KOPT-K1 (cell line): Measurements from ENCODE around the gene SCAMP4.

Source experiments
- H3K27ac ChIP-seq: fragments of 200-600 bp; sonication (generic); 2 replicates; pipeline ENCODE4 v1.5.1; 2016; ENCODE audit warnings: antibody characterized with exemption, mild to moderate bottlenecking, low read depth, low read length; ENCODE audit not compliant: poor library complexity, severe bottlenecking
- H3K36me3 ChIP-seq: fragments of 200-600 bp; sonication (generic); 2 replicates; pipeline ENCODE4 v1.5.1; 2017; ENCODE audit warnings: antibody characterized with exemption, mild to moderate bottlenecking, low read length, moderate library complexity; ENCODE audit not compliant: insufficient read depth
- H3K9me3 ChIP-seq: fragments of 200-600 bp; sonication (generic); 2 replicates; pipeline ENCODE4 v1.5.1; 2017; ENCODE audit warnings: antibody characterized with exemption, low read length, mild to moderate bottlenecking; ENCODE audit not compliant: insufficient read depth, poor library complexity, severe bottlenecking

The SCAMP4 gene

GRCh38 chr19:1957562-1958248, 52.5 kb downstream of the SCAMP4 start:
- H3K27ac ChIP-seq, result no peak overlapping the region
- H3K36me3 ChIP-seq, result peaks cover 27% of the 10 kb centered on the region
- no peaks in the 10 kb centered on the region for H3K9me3 ChIP-seq

GRCh38 chr19:1959928-1960589, 54.9 kb downstream of the SCAMP4 start:
- no peaks in the 10 kb centered on the region for H3K9me3 ChIP-seq
- no peak overlapping the region for H3K27ac ChIP-seq
- peaks cover 26% of the 10 kb centered on the region for H3K36me3 ChIP-seq

- no peak overlapping the region for H3K27ac ChIP-seq
- H3K36me3 ChIP-seq, result peaks cover 26% of the 10 kb centered on the region
- no peaks in the 10 kb centered on the region for H3K9me3 ChIP-seq
These were observed 56.0 kb downstream of the SCAMP4 start for GRCh38 chr19:1961000-1961883.

GRCh38 chr19:1962674-1963073, 57.5 kb downstream of the SCAMP4 start:
- no peaks in the 10 kb centered on the region for H3K9me3 ChIP-seq
- no peak overlapping the region for H3K27ac ChIP-seq
- H3K36me3 ChIP-seq, result peaks cover 26% of the 10 kb centered on the region

DNA sequence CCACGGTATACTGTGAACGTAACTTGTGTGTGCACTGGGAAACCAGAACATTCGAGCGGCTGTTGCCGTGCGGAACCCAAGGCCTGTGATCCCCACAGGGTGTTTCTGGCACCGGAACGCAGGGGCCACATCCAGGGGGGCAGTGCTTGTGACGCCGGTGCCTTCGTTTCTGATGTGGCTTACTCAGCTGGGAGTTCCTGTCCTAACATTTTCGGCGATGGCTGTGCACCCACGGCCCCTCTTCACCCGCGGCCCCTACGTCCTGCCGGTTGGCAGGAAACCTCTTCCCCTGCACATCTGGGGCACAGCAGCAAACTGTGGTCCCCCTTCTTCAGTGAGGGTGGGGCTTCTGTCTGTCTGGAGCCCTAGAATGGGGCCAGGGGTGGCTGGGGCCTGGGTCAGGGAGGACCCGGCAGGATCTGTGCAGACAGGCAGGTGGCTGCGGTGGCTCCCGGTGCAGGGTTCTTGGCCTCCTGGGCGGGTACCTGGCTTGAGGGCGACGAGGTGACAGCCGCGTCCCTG, 61.9 kb downstream of the SCAMP4 start:
- Histone ChIP-seq H3K27ac (peak overlapping the region; percentile 63), H3K36me3 (peaks cover 41% of the 10 kb centered on the region), H3K9me3 (no peaks in the 10 kb centered on the region)

DNA sequence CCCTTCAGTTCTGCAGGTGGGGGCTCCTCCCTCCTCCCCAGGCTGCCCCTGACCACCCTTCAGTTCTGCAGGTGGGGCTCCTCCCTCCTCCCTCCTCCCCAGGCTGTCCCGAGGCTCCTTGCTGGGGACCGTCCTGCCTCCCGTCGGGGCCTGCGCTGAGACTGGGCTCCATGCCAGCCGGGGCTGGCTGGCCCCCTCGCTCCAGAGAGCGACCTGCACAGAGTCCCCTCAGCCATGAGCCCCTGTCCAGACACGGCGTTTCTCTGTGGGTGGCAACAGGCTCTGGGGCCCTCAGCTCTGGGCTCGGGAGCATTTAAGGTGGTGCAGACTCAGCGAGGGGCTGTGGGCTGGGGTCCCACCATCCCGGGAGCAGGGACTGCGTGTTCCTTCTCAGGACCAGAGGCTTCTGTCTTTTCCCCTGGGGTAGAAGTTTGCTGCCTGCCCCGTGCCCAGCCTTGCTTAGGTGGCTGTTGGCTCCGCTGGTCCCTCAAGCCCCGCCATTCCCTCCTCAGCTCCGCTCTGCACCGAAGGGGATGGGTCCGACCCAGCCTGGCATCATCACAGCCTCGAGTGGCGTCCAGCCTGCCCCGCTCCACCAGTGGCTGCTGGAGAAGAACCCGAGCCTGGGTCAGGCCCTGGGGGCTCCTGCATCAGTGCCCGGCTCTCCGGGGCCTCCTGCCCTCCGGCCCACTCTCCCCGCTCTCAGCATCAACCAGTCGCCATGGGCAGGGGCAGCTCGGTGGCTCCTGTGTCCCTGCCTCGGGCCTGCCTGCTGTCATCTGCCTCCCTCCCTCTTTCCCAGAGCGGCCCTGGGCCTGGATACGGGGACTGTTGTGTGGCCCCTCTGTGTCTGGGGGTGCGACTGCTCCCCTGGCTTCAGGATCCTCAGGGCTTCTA, 63.3 kb downstream of the SCAMP4 start:
- Histone ChIP-seq H3K36me3 (peaks cover 41% of the 10 kb centered on the region), H3K9me3 (no peaks in the 10 kb centered on the region), H3K27ac (no peak overlapping the region)

DNA sequence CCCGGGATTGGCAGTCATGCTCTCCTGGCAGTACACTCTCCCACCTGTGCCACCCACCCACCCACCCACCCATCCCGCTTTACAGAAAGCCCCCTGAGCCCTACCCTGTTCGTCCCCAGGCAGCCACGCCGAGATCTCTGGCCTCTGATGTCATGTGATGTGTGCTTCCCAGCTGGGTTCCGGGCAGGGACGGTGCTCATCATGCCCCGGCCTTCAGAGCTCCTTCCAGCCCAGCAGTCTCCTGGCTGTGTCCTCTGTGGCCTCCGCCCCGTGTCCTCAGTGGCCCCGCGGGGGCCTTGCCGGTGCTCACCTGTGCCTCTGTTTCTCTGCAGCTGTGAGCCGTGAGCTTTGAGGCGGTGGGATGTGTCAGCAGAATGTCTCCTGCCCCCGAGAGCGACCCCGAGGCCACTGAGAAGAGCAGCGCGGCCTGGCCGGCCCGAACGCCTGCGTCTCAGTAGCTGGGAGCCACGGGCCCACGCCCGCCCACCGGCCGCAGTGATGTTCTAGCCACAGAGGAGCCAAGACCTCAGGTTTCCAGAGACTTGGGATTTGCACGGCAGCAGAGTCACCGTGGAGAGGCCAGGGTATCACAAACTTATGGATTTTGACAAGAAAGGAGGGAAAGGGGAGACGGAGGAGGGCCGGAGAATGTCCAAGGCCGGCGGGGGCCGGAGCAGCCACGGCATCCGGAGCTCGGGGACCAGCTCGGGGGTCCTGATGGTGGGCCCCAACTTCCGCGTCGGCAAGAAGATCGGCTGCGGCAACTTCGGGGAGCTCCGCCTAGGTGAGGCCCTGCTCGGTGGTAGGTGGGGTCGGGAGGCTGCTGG, 64.2 kb downstream of the SCAMP4 start:
- Histone ChIP-seq H3K9me3 (no peaks in the 10 kb centered on the region), H3K27ac (no peak overlapping the region), H3K36me3 (peaks cover 41% of the 10 kb centered on the region)

DNA sequence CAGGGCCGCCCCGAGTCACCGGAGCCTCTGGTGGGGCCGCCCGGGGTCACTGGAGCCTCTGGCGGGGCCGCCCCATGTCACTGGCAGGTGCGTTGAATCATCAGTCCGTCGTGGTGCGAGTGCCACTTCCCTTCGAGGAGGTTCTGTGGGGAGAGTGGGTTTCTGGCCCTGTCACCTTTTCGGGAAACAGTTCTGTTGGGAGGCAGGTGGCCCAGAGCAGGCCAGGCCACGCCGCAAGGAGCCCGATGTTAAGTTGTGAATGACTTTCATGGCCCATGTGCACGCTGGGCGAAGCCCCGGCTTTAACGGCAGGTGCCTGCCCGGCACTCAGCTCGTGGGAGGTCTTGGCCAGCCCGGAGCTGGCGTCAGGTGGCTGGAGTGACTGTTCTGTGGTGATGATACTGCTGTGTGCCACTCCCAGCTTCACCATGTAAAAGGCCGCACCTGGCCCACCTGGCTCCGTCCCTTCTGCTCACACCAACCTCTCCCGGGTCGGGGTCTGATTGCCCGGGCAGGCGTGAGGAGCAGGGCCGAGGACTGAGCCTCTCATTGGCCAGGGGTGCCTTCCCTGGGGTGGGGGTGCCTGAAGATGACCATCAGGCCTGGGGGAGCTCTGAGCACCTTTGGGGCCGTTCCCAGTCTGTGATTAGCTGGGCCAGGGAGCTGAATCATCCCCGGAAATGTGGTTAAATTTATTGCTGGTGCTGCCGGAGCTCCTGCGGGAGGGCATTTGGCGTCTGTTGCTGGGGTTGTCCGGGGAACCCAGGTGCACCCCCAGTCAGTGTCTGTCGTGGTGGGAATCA, 65.0 kb downstream of the SCAMP4 start:
- peaks cover 46% of the 10 kb centered on the region for H3K36me3 ChIP-seq
- H3K27ac ChIP-seq, result no peak overlapping the region

GRCh38 chr19:1970806-1971502, 65.8 kb downstream of the SCAMP4 start:
- Histone ChIP-seq H3K9me3 (no peaks in the 10 kb centered on the region), H3K36me3 (peaks cover 54% of the 10 kb centered on the region), H3K27ac (no peak overlapping the region)

More for the DNA sequence above, 65.0 kb downstream of the SCAMP4 start:
- H3K9me3 ChIP-seq, result no peaks in the 10 kb centered on the region

DNA sequence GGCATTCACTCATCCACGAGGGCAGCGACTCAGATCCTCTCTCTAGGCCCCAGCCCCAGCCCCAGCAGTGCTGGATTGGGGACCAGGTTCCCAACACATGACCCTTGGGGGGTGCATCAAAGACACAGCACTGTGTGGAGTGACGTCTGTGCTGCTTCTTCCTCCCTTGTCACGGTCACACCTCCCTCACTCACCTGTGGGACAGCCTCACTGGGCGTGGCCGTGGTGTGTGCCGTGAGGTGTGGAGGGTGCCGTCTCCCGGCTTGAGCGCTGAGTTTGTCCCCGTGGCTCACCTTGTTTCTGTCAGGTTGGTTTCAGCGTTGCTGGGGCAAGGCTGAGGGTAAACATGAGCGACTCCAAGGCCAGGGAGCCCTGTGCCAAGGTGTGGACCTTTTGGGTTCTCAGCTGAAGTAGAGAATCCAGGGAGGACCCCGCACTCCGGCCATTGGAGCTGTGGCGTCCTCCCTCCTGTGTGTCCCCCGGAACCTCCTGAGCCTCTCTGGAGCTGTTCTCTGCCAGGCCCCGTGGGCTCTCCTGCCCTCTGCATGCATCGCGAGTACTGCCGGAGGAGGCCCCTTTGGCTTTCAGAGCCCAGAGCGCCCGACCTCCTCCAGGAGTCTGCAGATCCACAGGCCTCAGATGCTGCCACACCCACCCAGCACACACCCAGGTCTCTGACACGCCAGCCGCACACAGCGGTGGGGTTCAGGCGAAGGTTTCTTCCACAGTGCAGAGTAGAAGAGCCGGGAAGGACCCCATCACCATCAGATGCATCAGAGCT, 69.4 kb downstream of the SCAMP4 start:
- H3K9me3 ChIP-seq, result no peaks in the 10 kb centered on the region
- H3K36me3 ChIP-seq, result peaks cover 83% of the 10 kb centered on the region
- no peak overlapping the region for H3K27ac ChIP-seq

GRCh38 chr19:1975162-1975480, 69.9 kb downstream of the SCAMP4 start:
- peaks cover 84% of the 10 kb centered on the region for H3K36me3 ChIP-seq
- H3K9me3 ChIP-seq, result no peaks in the 10 kb centered on the region
- no peak overlapping the region for H3K27ac ChIP-seq
